Adrenal gland (tissue), 12 donors: ENCODE data around the gene ARHGAP19. TPM values are rescaled to one million over a fixed set of nuclear protein-coding genes. Genes with fewer than 3 reads are reported as not detected.

Experiments
- DNase-seq, 7 donors: peaks; one replicate each; pipeline ENCODE4 v3.0.0-alpha.2; 2019 to 2020
- H3K27ac ChIP-seq, 5 donors: fragments of 200-600 bp; sonication (generic) in 4 of 5; 1 replicate in 3 of 5; 2 replicates in 2 of 5; pipeline versions ENCODE4 v1.5.1 to v1.8.0; 2016 to 2020; ENCODE audit warnings: mild to moderate bottlenecking in 1 of 5
- H3K27me3 ChIP-seq: fragments of 200-600 bp; 2 replicates; pipeline ENCODE4 v1.8.0; 2021
- H3K36me3 ChIP-seq, 2 donors: fragments of 200-600 bp; replicated peaks in 1 of 2; 1 replicate in 1 of 2; 2 replicates in 1 of 2; pipeline versions ENCODE4 v1.5.1 to v1.8.0; 2018 to 2022
- H3K4me1 ChIP-seq, 2 donors: fragments of 200-600 bp; replicated peaks in 1 of 2; 1 replicate in 1 of 2; 2 replicates in 1 of 2; pipeline versions ENCODE4 v1.5.1 to v1.8.0; 2018 to 2021
- H3K4me3 ChIP-seq, 4 donors: fragments of 200-600 bp; sonication (generic) in 3 of 4; one replicate each; pipeline ENCODE4 v1.5.1; 2016 to 2018
- H3K9me3 ChIP-seq, 3 donors: fragments of 200-600 bp; sonication (generic) in 1 of 3; replicated peaks in 1 of 3; 1 replicate in 2 of 3; 2 replicates in 1 of 3; pipeline versions ENCODE4 v1.5.1 to v1.8.0; 2016 to 2021
- POLR2A ChIP-seq, 2 donors: fragments of 450-650 bp; IDR thresholded peaks; one replicate each; pipeline ENCODE4 v1.6.1; 2017; ENCODE audit warnings: antibody characterized with exemption in 2 of 2, mild to moderate bottlenecking in 2 of 2, moderate library complexity in 1 of 2
- WGBS, 4 donors: extraction: QIAGEN DNeasy Blood & Tissue Kit in 2 of 4; methylation state at CpG; one replicate each; pipeline versions ENCODE4 v1.1.5 to v1.1.7; 2013 to 2017; 5-methylcytosine and 5-hydroxymethylcytosine counted together
- intact Hi-C, 2 donors: fragments of 100-400 bp; cut with DNase I; formaldehyde crosslinking; loops; one replicate each; pipeline versions ENCODE4 v1.14.1 to v1.15.0; 2022 to 2023
- polyA plus RNA-seq, 3 donors: library from polyadenylated mRNA; stranded (reverse); fragments of 200-250 nt in 2 of 3; fragments of 350-450 nt in 1 of 3; fragmentation: Illumina TruSeq in 1 of 3; extraction: RNeasy Lipid Tissue Mini Kit (QIAGEN cat#74804) in 1 of 3; gene quantifications; one replicate each; pipeline ENCODE4 v1.2.3, GENCODE V29; 2013 to 2014
- total RNA-seq, 9 donors: library from RNA; depleted of rRNA in 4 of 9; stranded (reverse); fragments of >200 nt in 4 of 9; fragments of 120-200 nt in 1 of 9; fragmentation: NEBNext Ultra II Directional in 1 of 9; extraction: Animal tissue kit (Norgen Biotek cat#: 25700) in 1 of 9; gene quantifications; one replicate each; pipeline versions ENCODE4 v1.1.0 to v1.2.4, GENCODE V29; 2013 to 2023
- TF ChIP-seq, protein P1 (sequence below), 6 experiments: fragments of 450-650 bp in 4 of 6; fragments of 200-600 bp in 2 of 6; sonication (generic) in 1 of 6; IDR thresholded peaks; 1 replicate in 5 of 6; 2 replicates in 1 of 6; pipeline versions ENCODE4 v1.5.1 to v1.8.0; 2016 to 2021; ENCODE audit warnings: antibody characterized with exemption in 6 of 6, mild to moderate bottlenecking in 2 of 6, moderate library complexity in 1 of 6
- donor health status: healthy with polysubstance abuse.
- donor health status: Bipolar disorder and iron deficiency.
- donor health status: DM: yes; HTN: yes; CAD: no.
- donor health status: DM: no; HTN: no; CAD: no.
- donor health status: DM: no; HTN: no; CAD: no.
- donor health status: DM: yes; HTN: yes; CAD: no.

Gene ARHGAP19
- total and polyA plus RNA-seq, 12 donors, result 1.7 to 15.0 (median 6.8) TPM

DNA sequence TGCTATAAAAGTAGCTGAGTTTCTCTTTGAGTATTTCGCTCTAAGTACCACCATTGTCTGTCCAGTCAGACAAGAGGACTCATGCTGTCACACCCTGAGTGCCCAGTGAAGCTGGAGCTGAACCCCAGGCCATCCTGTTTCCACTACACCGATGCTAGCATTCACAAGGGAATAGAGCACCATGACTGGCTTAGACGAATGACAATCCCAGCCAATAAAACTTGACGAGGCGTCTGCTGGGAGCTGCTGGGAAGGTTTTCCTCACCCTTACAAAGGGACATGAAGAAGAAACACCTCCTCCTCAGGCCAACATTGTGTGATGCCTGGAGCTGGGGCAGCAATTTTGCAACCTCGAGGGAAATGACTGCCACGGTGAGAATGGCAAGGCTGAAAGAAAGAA is 89.2 kb downstream of the ARHGAP19 start:
- Histone ChIP-seq H3K9me3 (no peaks in the 10 kb centered on the region), H3K36me3 (no peaks in the 10 kb centered on the region), H3K4me1 (no peaks in the 10 kb centered on the region), H3K27me3 (no peaks in the 10 kb centered on the region), H3K27ac (no peak overlapping the region), H3K4me3 (no peak overlapping the region)
- TF ChIP-seq, protein P1, sequence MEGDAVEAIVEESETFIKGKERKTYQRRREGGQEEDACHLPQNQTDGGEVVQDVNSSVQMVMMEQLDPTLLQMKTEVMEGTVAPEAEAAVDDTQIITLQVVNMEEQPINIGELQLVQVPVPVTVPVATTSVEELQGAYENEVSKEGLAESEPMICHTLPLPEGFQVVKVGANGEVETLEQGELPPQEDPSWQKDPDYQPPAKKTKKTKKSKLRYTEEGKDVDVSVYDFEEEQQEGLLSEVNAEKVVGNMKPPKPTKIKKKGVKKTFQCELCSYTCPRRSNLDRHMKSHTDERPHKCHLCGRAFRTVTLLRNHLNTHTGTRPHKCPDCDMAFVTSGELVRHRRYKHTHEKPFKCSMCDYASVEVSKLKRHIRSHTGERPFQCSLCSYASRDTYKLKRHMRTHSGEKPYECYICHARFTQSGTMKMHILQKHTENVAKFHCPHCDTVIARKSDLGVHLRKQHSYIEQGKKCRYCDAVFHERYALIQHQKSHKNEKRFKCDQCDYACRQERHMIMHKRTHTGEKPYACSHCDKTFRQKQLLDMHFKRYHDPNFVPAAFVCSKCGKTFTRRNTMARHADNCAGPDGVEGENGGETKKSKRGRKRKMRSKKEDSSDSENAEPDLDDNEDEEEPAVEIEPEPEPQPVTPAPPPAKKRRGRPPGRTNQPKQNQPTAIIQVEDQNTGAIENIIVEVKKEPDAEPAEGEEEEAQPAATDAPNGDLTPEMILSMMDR (IDR thresholded peaks at IDR 0.05), result no peak
- TF ChIP-seq POLR2A (IDR thresholded peaks at IDR 0.05), result no peak
- 88 to 92% (median 90%) methylated on average over 6 to 7 of the region's 7 CpGs for WGBS, 4 donors
- intact Hi-C loops, result no loop called here
- DNase-seq, result no peak

DNA sequence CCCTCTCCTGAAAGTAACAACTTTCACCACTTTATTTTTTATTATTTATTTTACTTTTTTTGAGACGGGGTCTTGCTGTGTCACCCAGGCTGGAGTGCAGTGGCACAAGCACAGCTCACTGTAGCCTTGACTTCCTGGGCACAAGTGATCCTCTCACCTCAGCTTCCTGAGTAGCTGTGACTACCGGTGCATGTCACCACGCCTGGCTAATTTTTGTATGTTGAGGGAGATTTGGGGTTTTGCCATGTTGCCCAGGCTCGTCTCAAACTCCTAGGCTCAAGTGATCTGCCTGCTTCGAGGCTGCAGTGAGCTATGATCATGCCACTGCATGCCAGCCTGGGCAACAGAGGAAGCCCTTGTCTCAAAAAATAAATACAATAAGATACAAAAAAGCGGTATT is 91.8 kb downstream of the ARHGAP19 start:
- intact Hi-C loops, result no loop called here

DNA sequence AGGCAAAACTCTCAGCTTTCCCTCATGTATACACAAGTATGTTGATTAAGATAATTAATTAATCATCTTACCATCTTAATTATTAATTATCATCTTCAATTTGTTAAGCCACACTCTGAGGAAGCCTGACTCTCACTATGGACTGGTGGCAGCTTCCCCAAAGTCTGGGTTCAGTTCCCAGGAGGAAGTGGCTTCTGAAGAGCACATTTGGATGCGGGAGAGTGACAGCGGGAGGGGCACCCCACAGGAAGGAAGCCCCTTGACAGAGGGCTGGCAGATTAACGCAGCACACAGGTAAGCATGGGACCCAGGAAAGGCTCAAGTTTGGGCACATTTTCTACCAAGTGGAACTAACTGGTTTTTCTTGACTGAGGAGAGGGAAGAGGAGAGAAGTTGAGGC is 93.3 kb downstream of the ARHGAP19 start:
- Histone ChIP-seq H3K4me3 (no peak overlapping the region), H3K27me3 (peaks cover 12% of the 10 kb centered on the region), H3K9me3 (no peaks in the 10 kb centered on the region), H3K36me3 (no peaks in the 10 kb centered on the region), H3K4me1 (peaks cover 7 to 8% of the 10 kb centered on the region in 2 donors), H3K27ac (no peak overlapping the region)
- DNase-seq, result no peak
- intact Hi-C loops, result no loop called here
- 48 to 61% (median 55%) methylated on average over 3 of the region's 3 CpGs for WGBS, 4 donors
- TF ChIP-seq, protein P1 (IDR thresholded peaks at IDR 0.05), result no peak
- no peak for TF ChIP-seq POLR2A (IDR thresholded peaks at IDR 0.05)

More for the DNA sequence above, 91.8 kb downstream of the ARHGAP19 start:
- Histone ChIP-seq H3K27ac (no peak overlapping the region), H3K36me3 (no peaks in the 10 kb centered on the region), H3K4me3 (no peak overlapping the region), H3K9me3 (no peaks in the 10 kb centered on the region), H3K4me1 (peaks cover 7 to 8% of the 10 kb centered on the region in 2 donors), H3K27me3 (peaks cover 2% of the 10 kb centered on the region)
- no peak for TF ChIP-seq POLR2A (IDR thresholded peaks at IDR 0.05)
- TF ChIP-seq, protein P1 (IDR thresholded peaks at IDR 0.05), result no peak
- no peak for DNase-seq
- 56 to 69% (median 65%) methylated on average over 6 of the region's 6 CpGs for WGBS, 4 donors

DNA sequence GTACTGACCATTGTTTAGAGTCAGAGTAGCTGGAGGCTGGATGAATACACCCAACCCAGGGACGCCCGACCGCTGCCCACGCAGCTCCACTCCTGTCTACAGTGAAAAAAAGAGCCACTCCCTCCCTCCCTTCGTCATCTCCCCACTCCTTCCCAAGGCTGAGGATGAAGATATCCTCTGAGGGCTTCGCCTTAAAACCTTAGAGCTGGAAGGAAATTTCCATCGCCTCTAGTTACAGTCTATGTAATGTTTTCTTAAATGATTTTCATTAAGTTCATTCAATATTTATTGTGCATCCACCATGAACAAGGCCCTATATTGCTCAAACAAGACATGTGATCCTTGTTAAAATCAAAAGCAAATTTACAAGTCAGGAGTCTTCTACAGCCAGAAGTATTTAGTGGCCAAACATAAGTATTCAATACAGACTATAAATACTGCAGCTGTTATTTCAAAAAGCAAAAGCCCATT is 95.4 kb downstream of the ARHGAP19 start:
- DNase-seq, result no peak
- Histone ChIP-seq H3K27ac (no peak overlapping the region), H3K27me3 (peaks cover 15% of the 10 kb centered on the region), H3K36me3 (no peaks in the 10 kb centered on the region), H3K9me3 (no peaks in the 10 kb centered on the region), H3K4me3 (no peak overlapping the region), H3K4me1 (peaks cover 7 to 8% of the 10 kb centered on the region in 2 donors)
- intact Hi-C loops, result no loop called here
- 59 to 83% (median 71%) methylated on average over 7 of the region's 7 CpGs for WGBS, 4 donors
- no peak for TF ChIP-seq POLR2A (IDR thresholded peaks at IDR 0.05)
- TF ChIP-seq, protein P1 (IDR thresholded peaks at IDR 0.05), result no peak
